ENCODE results near the gene SUPT7L. TPM values are rescaled to one million over a fixed set of nuclear protein-coding genes. Genes with fewer than 3 reads are reported as not detected.

SUPT7L gene
- total and polyA plus RNA-seq, 2 of the 4 experiments (the other 2 are of a cell fraction), result 16.7 to 33.4 TPM

DNA sequence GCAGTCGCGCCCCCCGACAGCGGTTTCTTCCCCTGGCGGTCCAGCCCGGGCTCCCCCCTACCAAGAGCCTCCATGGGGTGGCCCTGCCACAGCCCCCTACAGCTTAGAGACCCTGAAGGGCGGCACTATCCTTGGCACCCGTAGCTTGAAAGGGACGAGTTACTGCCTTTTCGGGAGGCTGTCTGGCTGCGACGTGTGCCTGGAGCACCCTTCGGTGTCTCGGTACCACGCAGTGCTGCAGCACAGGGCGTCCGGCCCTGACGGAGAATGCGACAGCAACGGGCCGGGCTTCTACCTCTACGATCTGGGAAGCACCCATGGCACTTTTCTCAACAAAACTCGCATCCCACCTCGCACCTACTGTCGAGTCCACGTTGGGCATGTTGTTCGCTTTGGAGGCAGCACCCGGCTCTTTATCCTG is 750 bp upstream of the SUPT7L start:
- dilution Hi-C loops (cut with HindIII; ENCODE audit: low sequenced_read_pairs, unreplicated experiment) (no loop called here), in situ Hi-C loops (cut with MboI; ENCODE audit: low sequenced_read_pairs) (no loop called here), intact Hi-C loops (cut with micrococcal nuclease) (no loop called here)
- H2BK15ac ChIP-seq (ENCODE audit: low read depth, low read length), result no peak overlapping the region
- TF ChIP-seq MXI1 (IDR thresholded peaks at IDR 0.05; ENCODE audit: borderline replicate concordance, low read depth, low read length), result no peak
- H2AK9ac ChIP-seq (replicated peaks; ENCODE audit: low read depth, low read length, poor library complexity), result peak overlapping the region; percentile 85
- POLR2A ChIA-PET (ENCODE audit: unreplicated experiment), result no interaction called here
- TSS peak; percentile 97 for BruUV-seq (replicated peaks)
- H3K27ac ChIP-seq (ENCODE audit: insufficient read depth, low read length), result peak overlapping the region; percentile 86
- peak overlapping the region; percentile 95 to 99 for H4K8ac ChIP-seq (ENCODE audit: low read depth in 2 of 2, low read length in 2 of 2)
- peak overlapping the region; percentile 88 for H4K5ac ChIP-seq (ENCODE audit: low read depth, low read length)
- H4K20me1 ChIP-seq (ENCODE audit: insufficient read depth, low read length), result no peaks in the 10 kb centered on the region
- CTCF ChIA-PET, result no interaction called here
- H2BK120ac ChIP-seq (ENCODE audit: low read depth, low read length), result no peak overlapping the region
- H2BK5ac ChIP-seq (ENCODE audit: low read depth, low read length, poor library complexity, severe bottlenecking), result peak overlapping the region; percentile 97
- H3K4ac ChIP-seq (ENCODE audit: low read depth, low read length), result peak overlapping the region; percentile 55
- no peak overlapping the region for H3K18ac ChIP-seq (ENCODE audit: low read depth, low read length)
- no peaks in the 10 kb centered on the region for H3K27me3 ChIP-seq (ENCODE audit: control insufficient read depth, insufficient read depth, low read length)
- 0 out of 2 replicates have a peak overlapping the region, but pooled peaks have one; percentile 19 for H3K14ac ChIP-seq (replicated peaks; ENCODE audit: low read depth, low read length)
- 4% methylated on average over 17 of the region's 28 CpGs; no CpG with 5 or more reads in 1 of the 2 experiments for WGBS, 2 experiments (ENCODE audit: extremely low coverage in 2 of 2, insufficient read length in 1 of 2)
- peak overlapping the region; percentile 10; the same call in 1 of the 2 replicates for H2AK5ac ChIP-seq (ENCODE audit: low read depth, low read length)
- H3K9ac ChIP-seq (ENCODE audit: low read depth, low read length), result peak overlapping the region; percentile 93
- peaks cover 6% of the 10 kb centered on the region; the same call in 1 of the 2 replicates for H3K9me1 ChIP-seq (ENCODE audit: insufficient read depth, low read length)
- peak overlapping the region; percentile 23; the same call in 1 of the 2 replicates for H3K23ac ChIP-seq (ENCODE audit: low read depth, low read length)
- H3K56ac ChIP-seq (ENCODE audit: extremely low read depth, insufficient read depth, low read length), result no peak overlapping the region; the same call in 1 of the 2 replicates
- peak overlapping the region; percentile 99 for H3K4me2 ChIP-seq (ENCODE audit: low read depth, low read length)
- H4K91ac ChIP-seq (ENCODE audit: insufficient read depth, low read depth, low read length), result no peak overlapping the region; the same call in 1 of the 2 replicates
- H3K4me1 ChIP-seq (ENCODE audit: control insufficient read depth, insufficient read depth, low read length), result peaks cover 5% of the 10 kb centered on the region
- ATAC-seq (ENCODE audit: low read depth), result peak; percentile 31
- H3K9me3 ChIP-seq (ENCODE audit: control insufficient read depth, insufficient read depth, low read length), result no peaks in the 10 kb centered on the region
- H2BK20ac ChIP-seq (ENCODE audit: low read depth, low read length), result no peak overlapping the region
- H3K36me3 ChIP-seq (ENCODE audit: control insufficient read depth, insufficient read depth, low read length), result peaks cover 15% of the 10 kb centered on the region
- peak overlapping the region; percentile 85 for H3K4me3 ChIP-seq (ENCODE audit: insufficient read depth, low read depth, low read length)
- peaks cover 15 to 41% of the 10 kb centered on the region in 2 experiments for H3K79me1 ChIP-seq (ENCODE audit: low read depth in 1 of 2, low read length in 2 of 2)
- no peak for DNase-seq
- peak overlapping the region; percentile 100 for H2AFZ ChIP-seq (replicated peaks; ENCODE audit: low read length, poor library complexity)
